GM20000 (cell line): Measurements from ENCODE around the gene MSL2.

Experiments used
- DNase-seq: peaks from one replicate; pipeline ENCODE4 v3.0.0; 2012; ENCODE audit warnings: low spot score
- CTCF ChIP-seq: IDR thresholded peaks from 2 replicates; pipeline ENCODE4 v1.5.1; 2012; ENCODE audit warnings: mild to moderate bottlenecking, control low read depth; ENCODE audit errors: extremely low read depth, missing control alignments

MSL2 gene

DNA sequence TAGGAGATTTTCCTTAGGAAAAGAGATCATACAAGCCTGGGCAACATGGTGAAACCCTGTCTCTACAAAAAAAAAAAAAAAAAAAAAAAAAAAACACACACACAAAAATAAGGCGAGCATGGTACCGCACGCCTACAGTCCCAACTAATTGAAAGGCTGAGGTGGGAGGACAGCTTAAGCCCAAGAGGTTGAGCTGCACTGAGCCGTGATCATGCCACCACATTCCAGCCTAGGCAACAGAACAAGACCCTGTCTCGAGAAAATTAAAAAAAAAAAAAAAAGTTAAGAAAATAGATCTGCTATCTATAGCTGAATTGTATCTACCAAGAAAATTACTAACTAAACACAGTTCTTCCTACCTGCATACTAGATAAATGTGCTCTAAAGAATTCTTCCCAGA lies 7.1 kb downstream of the MSL2 start:
- DNase-seq: no peak
- no peak for TF ChIP-seq CTCF

GRCh38 chr3:136187868-136188267 lies 8.3 kb downstream of the MSL2 start:
- TF ChIP-seq CTCF: no peak
- no peak for DNase-seq

DNA sequence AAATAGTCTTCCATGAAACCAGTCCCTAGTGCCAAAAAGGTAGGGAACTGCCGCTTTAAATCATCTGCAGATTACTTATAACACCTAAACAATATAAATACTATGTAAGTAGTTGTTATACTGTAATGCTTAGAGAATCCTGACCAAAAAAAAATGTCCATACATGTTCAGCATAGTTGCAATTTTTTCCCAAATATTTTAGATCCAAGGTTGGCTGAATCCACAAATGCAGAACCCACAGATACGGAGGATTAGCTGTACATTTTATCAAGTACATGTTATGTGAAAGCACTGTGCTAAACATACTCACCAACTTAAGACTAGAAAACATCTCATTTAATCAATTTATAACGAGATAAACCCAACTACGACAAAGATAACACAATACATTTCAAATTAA lies 9.3 kb downstream of the MSL2 start:
- TF ChIP-seq CTCF: no peak
- DNase-seq: no peak

GRCh38 chr3:136186344-136186743 lies 9.8 kb downstream of the MSL2 start:
- no peak for TF ChIP-seq CTCF
- DNase-seq: no peak

GRCh38 chr3:136184703-136185102 lies 11.4 kb downstream of the MSL2 start:
- no peak for DNase-seq
- no peak for TF ChIP-seq CTCF

DNA sequence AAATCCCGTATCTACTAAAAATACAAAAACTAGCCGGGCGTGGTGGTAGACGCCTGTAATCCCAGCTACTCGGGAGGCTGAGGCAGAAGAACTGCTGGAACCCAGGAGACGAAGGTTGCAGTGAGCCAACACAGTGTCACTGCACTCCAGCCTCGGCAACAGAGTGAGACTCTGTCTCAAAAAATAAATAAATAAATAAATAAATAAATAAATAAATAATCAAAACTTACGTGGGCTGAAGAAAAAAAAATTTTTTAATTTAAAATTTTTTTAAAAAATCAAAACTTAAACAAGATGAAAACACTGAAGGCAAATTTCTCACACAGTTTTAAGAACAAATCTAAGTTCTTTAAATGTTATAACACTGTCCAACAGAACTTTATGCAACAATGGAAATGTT lies 14.4 kb downstream of the MSL2 start:
- no peak for DNase-seq
- no peak for TF ChIP-seq CTCF

DNA sequence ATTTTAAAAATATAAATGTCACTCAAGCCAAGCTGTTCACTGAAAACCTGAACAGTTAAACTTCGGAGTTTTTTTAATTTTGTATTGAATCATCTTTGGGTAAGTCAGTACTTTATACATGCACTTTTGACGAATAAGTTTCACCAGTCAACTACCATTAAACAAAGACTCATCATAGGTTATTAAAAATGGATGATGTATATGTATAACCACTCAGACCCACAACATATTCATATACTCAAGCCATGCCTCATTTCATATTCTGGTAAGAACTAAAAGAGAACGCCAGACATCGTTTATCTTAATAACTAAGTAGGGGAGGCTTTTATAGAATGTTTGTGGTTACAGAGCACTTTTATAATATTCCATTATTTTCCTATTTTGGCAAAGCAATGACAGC lies 18.3 kb downstream of the MSL2 start:
- no peak for DNase-seq
- TF ChIP-seq CTCF: no peak
